ENCODE measurements around the gene NHERF2.
A peak's percentile ranks its signal among the peaks of the same experiment; 100 is the strongest.

NHERF2 gene

DNA sequence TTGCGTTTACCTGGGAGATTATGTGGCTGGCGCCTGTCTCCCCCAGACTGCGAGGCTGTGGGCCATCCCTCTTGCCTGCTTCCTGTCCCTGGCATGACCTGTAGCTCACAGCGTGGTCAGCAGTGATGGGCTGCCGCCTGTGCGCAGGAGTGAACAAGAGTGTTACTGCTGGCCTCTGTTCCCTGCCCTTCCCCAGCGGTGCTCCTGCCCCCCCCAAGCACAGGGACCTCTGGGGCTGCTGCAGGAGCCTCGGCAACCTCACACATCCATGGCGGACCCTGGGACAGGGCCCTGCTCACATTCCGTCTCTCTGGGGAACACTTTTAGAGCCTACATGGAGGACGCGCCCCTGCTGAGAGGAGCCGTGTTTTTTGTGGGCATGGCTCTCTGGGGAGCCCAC is 31.7 kb downstream of the NHERF2 start:
- TF ChIP-seq Cebpa-rat (IDR thresholded peaks at IDR 0.05) = no peak
- peaks cover 89% of the 10 kb centered on the region for H3K4me1 ChIP-seq
- peak overlapping the region; percentile 70 for H3K27ac ChIP-seq
- H3K9me3 ChIP-seq = no peaks in the 10 kb centered on the region
- H3K27me3 ChIP-seq = no peaks in the 10 kb centered on the region
- H3K36me3 ChIP-seq = peaks cover 62% of the 10 kb centered on the region
- H3K4me3 ChIP-seq = no peak overlapping the region
- H3K9ac ChIP-seq = 0 out of 2 replicates have a peak overlapping the region, but pooled peaks have one; percentile 9
- H3K4me2 ChIP-seq = peak overlapping the region; percentile 95
- peaks cover 60% of the 10 kb centered on the region for H4K20me1 ChIP-seq

DNA sequence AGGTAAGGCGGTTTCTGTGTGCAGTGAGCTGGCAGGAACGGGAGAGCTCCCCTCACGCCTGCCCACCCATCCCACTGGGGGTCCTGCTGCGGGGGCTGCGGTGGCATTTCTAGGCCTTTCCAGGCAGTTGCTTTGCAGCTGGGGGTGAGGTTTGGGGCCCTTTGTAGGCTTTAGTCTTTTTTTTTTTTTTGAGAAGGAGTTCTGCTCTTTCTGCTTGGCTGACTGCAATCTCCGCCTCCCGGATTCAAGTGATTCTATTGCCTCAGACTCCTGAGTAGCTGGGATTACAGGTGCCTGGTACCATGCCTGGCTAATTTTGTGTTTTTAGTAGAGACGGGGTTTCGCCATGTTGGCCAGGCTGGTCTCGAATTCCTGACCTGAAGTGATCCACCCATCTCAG is 32.2 kb downstream of the NHERF2 start:
- Histone ChIP-seq H3K9me3 (no peaks in the 10 kb centered on the region), H3K4me2 (peak overlapping the region; percentile 95), H3K9ac (no peak overlapping the region), H3K27me3 (no peaks in the 10 kb centered on the region), H3K27ac (peak overlapping the region; percentile 70), H4K20me1 (peaks cover 64% of the 10 kb centered on the region), H3K36me3 (peaks cover 62% of the 10 kb centered on the region), H3K4me1 (peaks cover 93% of the 10 kb centered on the region), H3K4me3 (no peak overlapping the region)
- TF ChIP-seq Cebpa-rat (IDR thresholded peaks at IDR 0.05) = peak; percentile 46; the same call in 1 of the 2 replicates

DNA sequence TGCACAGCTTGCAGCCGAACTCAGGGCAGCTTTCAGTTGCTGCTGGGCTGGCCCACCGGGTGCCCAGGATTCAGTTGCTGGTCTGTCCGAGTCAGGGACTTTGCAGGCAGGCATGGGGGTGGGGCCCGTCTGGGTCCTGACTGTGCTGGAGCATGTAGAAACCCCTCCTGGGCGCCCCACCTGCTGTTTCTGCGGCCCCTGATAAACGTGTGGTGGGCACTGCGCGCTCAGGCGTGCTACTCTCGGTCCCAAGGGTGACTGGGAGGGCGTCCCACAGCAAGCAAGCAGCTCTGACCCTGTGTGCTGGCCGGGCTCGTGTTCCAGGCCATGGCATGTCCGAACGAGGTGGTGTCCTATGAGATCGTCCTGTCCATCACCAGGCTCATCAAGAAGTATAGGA is 33.6 kb downstream of the NHERF2 start:
- Histone ChIP-seq H4K20me1 (peaks cover 66% of the 10 kb centered on the region), H3K9ac (peak overlapping the region; percentile 35; the same call in 1 of the 2 replicates), H3K27ac (peak overlapping the region; percentile 70), H3K9me3 (no peaks in the 10 kb centered on the region), H3K4me1 (peaks cover 94% of the 10 kb centered on the region), H3K36me3 (peaks cover 62% of the 10 kb centered on the region), H3K4me3 (no peak overlapping the region), H3K4me2 (peak overlapping the region; percentile 95), H3K27me3 (no peaks in the 10 kb centered on the region)
- TF ChIP-seq Cebpa-rat (IDR thresholded peaks at IDR 0.05) = no peak

DNA sequence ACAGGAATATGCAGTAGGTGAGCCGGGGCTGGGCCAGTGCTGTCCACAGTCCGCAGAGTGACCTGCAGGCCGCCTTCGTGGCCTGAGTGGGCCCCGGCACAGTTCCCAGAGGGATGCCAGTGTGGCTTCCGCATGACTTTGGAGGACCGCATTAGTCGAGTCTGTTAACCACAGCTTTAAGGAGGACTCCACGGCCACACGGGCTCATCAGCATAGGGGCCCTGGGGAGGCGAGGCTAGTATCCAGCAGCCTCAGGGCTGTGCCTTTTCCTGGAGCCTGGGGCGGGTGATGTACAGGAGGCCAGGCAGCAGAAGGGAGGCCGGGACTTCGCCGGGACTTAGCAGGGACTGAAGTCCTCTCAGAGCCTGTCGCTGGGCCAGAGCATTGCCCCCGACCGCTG is 34.3 kb downstream of the NHERF2 start:
- Histone ChIP-seq H4K20me1 (peaks cover 65% of the 10 kb centered on the region), H3K4me3 (peak overlapping the region; percentile 22; the same call in 1 of the 2 replicates), H3K4me1 (peaks cover 87% of the 10 kb centered on the region), H3K36me3 (peaks cover 69% of the 10 kb centered on the region), H3K9me3 (no peaks in the 10 kb centered on the region), H3K4me2 (peak overlapping the region; percentile 95), H3K27ac (peak overlapping the region; percentile 70), H3K27me3 (no peaks in the 10 kb centered on the region), H3K9ac (peak overlapping the region; percentile 61)
- TF ChIP-seq Cebpa-rat (IDR thresholded peaks at IDR 0.05) = no peak

DNA sequence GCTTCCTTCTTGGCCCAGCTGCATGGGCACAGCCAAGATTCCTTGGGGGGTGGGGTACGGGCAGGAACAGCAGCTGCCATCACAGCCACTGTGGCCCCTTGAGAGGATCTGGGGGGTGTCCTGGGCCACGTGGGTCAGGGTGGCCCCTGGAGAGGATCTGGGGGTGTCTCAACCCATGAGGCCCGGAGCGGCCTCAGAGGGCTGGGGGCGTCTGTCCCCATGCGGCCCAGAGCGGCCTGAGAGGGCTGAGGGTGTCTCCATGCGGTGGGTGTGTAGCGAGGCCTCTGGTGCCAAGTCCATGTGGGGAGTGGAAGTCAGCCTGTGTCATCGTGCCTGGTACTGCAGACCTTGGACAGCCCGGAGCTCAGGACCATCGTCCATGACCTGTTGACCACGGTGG is 34.8 kb downstream of the NHERF2 start:
- Histone ChIP-seq H3K4me1 (peaks cover 82% of the 10 kb centered on the region), H3K4me3 (0 out of 2 replicates have a peak overlapping the region, but pooled peaks have one; percentile 22), H3K36me3 (peaks cover 72% of the 10 kb centered on the region), H4K20me1 (peaks cover 60% of the 10 kb centered on the region), H3K4me2 (peak overlapping the region; percentile 95), H3K9ac (peak overlapping the region; percentile 61), H3K27ac (peak overlapping the region; percentile 70), H3K27me3 (no peaks in the 10 kb centered on the region), H3K9me3 (no peaks in the 10 kb centered on the region)
- no peak for TF ChIP-seq Cebpa-rat (IDR thresholded peaks at IDR 0.05)

DNA sequence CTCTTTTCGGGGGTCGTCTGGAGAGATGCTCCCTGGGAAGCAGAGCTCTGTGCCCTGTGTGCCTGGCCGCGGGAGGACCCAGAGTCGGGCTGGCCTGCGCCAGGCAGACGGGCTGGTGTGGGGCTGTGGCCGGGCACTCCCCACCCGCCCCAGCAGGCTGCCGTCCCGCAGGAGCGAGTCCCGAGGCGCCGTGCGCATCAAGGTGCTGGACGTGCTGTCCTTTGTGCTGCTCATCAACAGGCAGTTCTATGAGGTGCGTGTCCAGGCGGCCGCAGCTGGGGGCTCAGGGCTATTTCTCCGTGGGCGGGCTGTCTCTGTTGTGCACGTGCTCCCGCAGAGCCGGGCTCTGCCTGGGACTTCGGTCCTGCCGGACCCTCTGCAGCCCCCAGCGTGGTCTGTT is 36.1 kb downstream of the NHERF2 start:
- Histone ChIP-seq H3K27me3 (no peaks in the 10 kb centered on the region), H3K9me3 (no peaks in the 10 kb centered on the region), H4K20me1 (peaks cover 47% of the 10 kb centered on the region), H3K4me3 (no peak overlapping the region), H3K4me2 (peak overlapping the region; percentile 95; the same call in 1 of the 2 replicates), H3K27ac (no peak overlapping the region), H3K4me1 (peaks cover 69% of the 10 kb centered on the region), H3K9ac (0 out of 2 replicates have a peak overlapping the region, but pooled peaks have one; percentile 19), H3K36me3 (peaks cover 75% of the 10 kb centered on the region)
- no peak for TF ChIP-seq Cebpa-rat (IDR thresholded peaks at IDR 0.05)

DNA sequence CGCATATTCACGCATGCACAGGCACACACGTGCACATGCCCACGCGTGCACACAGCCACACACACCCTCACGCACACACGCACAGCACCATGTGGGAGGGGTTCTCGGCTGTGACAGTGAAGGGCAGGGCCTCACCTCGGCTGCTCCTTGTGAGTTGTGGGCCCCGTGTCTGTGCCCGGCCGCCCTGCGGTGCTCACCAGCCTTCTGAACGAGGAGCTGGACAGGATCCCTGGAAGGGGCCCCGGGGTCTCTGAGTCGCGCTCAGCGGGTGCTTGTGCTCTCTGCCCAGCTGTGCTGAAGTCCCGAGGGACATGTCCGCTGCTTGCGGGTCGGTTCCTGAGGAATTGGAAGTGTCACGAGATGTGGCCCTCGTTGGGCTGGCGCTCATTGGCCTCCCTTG is 37.2 kb downstream of the NHERF2 start:
- peak overlapping the region; percentile 95 for H3K4me2 ChIP-seq
- H3K9ac ChIP-seq = peak overlapping the region; percentile 58
- peak overlapping the region; percentile 35; the same call in 1 of the 2 replicates for H3K27ac ChIP-seq
- H3K4me3 ChIP-seq = no peak overlapping the region
- H3K36me3 ChIP-seq = peaks cover 86% of the 10 kb centered on the region
- peaks cover 58% of the 10 kb centered on the region for H3K4me1 ChIP-seq
- H3K9me3 ChIP-seq = no peaks in the 10 kb centered on the region
- H3K27me3 ChIP-seq = no peaks in the 10 kb centered on the region
- peaks cover 39% of the 10 kb centered on the region for H4K20me1 ChIP-seq
- TF ChIP-seq Cebpa-rat (IDR thresholded peaks at IDR 0.05) = no peak

DNA sequence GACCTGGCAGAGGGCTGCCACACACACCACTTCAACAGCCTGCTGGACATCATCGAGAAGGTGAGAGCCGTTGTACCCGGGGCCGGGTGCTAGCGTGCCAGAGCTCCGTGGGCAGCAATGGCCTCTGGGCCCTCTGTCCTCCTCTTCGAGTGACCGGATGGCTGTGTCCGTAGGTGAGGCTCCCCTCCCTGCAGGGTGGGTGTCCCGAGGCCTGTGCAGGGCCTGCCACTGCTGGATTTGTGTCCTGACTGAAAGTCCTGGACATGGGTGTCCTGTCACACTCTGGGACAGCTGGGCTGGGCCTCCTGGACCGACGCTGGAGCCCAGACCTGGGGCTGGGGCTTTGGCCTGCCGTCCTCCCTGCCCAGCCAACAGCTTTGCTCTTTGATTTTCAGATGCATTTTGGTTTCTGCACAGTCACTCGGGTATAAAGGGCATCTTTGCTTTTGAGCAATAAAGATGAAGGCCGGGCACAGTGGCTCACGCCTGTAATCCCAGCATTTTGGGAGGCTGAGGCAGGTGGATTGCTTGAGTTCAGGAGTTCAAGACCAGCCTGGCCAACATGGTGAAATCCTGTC is 37.8 kb downstream of the NHERF2 start:
- Histone ChIP-seq H3K36me3 (peaks cover 90% of the 10 kb centered on the region), H3K27ac (peak overlapping the region; percentile 35; the same call in 1 of the 2 replicates), H3K9me3 (no peaks in the 10 kb centered on the region)

DNA sequence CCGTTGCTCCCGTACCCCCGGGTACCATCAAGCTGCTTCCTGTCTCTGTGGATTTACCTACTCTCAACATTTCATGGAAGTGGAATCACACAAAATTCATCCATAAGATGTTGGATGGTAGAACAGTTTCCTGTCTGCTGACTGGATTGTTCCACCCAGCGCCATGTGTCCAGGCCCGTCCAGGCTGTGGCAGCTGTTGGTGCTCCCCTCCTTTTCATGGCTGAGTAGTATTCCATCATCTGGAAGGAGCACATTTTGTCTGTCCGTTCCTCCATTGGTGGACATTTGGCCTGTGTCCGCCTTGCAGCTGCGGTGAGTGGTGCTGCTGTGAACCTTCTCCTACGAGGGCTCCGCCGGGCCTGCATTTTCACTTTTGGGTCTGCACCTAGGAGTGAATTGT is 39.4 kb downstream of the NHERF2 start:
- H3K4me2 ChIP-seq = no peak overlapping the region
- peaks cover 27% of the 10 kb centered on the region for H4K20me1 ChIP-seq
- no peak overlapping the region for H3K27ac ChIP-seq
- TF ChIP-seq Cebpa-rat (IDR thresholded peaks at IDR 0.05) = no peak
- no peak overlapping the region for H3K9ac ChIP-seq
- no peaks in the 10 kb centered on the region for H3K27me3 ChIP-seq
- peaks cover 39% of the 10 kb centered on the region for H3K4me1 ChIP-seq
- H3K36me3 ChIP-seq = peaks cover 95% of the 10 kb centered on the region
- H3K4me3 ChIP-seq = no peak overlapping the region
- H3K9me3 ChIP-seq = no peaks in the 10 kb centered on the region

More for the DNA sequence above, 37.8 kb downstream of the NHERF2 start:
- H3K27me3 ChIP-seq = no peaks in the 10 kb centered on the region
- TF ChIP-seq Cebpa-rat (IDR thresholded peaks at IDR 0.05) = no peak
- peak overlapping the region; percentile 58 for H3K9ac ChIP-seq
- peaks cover 39% of the 10 kb centered on the region for H4K20me1 ChIP-seq
- no peak overlapping the region for H3K4me3 ChIP-seq
- peak overlapping the region; percentile 95 for H3K4me2 ChIP-seq
- peaks cover 52% of the 10 kb centered on the region for H3K4me1 ChIP-seq

All from BLaER1 (cell line).